Loucy (cell line): ENCODE measurements around the gene STX8.

ENCODE experiments used
- CTCF ChIP-seq: fragments of 200-600 bp; sonication (generic); conservative IDR thresholded peaks from 2 replicates; pipeline ENCODE4 v1.5.1; 2014; ENCODE audit warnings: mild to moderate bottlenecking, antibody characterized with exemption, low read length
- EZH2phosphoT487 ChIP-seq: fragments of 200-600 bp; IDR thresholded peaks from 2 replicates; pipeline ENCODE4 v1.6.1; 2018; ENCODE audit warnings: antibody characterized with exemption, mild to moderate bottlenecking, moderate library complexity, borderline replicate concordance

- TF ChIP-seq CTCF = no peak
- no peak for TF ChIP-seq EZH2phosphoT487
Observed at GRCh38 chr17:9229160-9229825, 346.3 kb downstream of the STX8 start.
